GM12865 (cell line): ENCODE measurements around the gene ADAMTS17.

Experiments
- DNase-seq: peaks from one replicate; pipeline ENCODE4 v3.0.0; 2010; ENCODE audit warnings: low read depth
- H3K4me3 ChIP-seq: 2 replicates; pipeline ENCODE4 v1.5.1; 2011; ENCODE audit warnings: mild to moderate bottlenecking, low read depth, low read length, control low read depth
- CTCF ChIP-seq: IDR thresholded peaks from 2 replicates; pipeline ENCODE4 v1.5.1; 2011; ENCODE audit warnings: low read length, control low read depth, low read depth, inconsistent platforms; ENCODE audit not compliant: insufficient read depth; ENCODE audit errors: missing control alignments

The ADAMTS17 gene

GRCh38 chr15:100129677-100130076, 212.1 kb downstream of the ADAMTS17 start:
- DNase-seq: no peak
- no peak for TF ChIP-seq CTCF
- H3K4me3 ChIP-seq: no peak overlapping the region

GRCh38 chr15:100125401-100126191, 216.2 kb downstream of the ADAMTS17 start:
- no peak for DNase-seq
- H3K4me3 ChIP-seq: no peak overlapping the region
- no peak for TF ChIP-seq CTCF

- DNase-seq: no peak
- TF ChIP-seq CTCF: no peak
- H3K4me3 ChIP-seq: no peak overlapping the region
These were observed 216.8 kb downstream of the ADAMTS17 start for GRCh38 chr15:100124936-100125335.

- no peak for TF ChIP-seq CTCF
- no peak for DNase-seq
These were observed 217.4 kb downstream of the ADAMTS17 start for GRCh38 chr15:100124361-100124760.

GRCh38 chr15:100123611-100124010, 218.2 kb downstream of the ADAMTS17 start:
- TF ChIP-seq CTCF: no peak
- DNase-seq: no peak

More at GRCh38 chr15:100124361-100124760, 217.4 kb downstream of the ADAMTS17 start:
- no peak overlapping the region for H3K4me3 ChIP-seq

GRCh38 chr15:100121285-100121684, 220.5 kb downstream of the ADAMTS17 start:
- DNase-seq: no peak
- TF ChIP-seq CTCF: no peak
- H3K4me3 ChIP-seq: no peak overlapping the region

More at GRCh38 chr15:100123611-100124010, 218.2 kb downstream of the ADAMTS17 start:
- no peak overlapping the region for H3K4me3 ChIP-seq

GRCh38 chr15:100120111-100120510, 221.7 kb downstream of the ADAMTS17 start:
- no peak for DNase-seq
- TF ChIP-seq CTCF: no peak
- H3K4me3 ChIP-seq: no peak overlapping the region
